NOMO-1 treated with DMSO at 0.1 percent for 48 hours (cell line): ENCODE results near the gene NAA40.

Experiments
- DNase-seq: peaks from one replicate; lab custom pipeline; 2025; ENCODE audit not compliant: unreplicated experiment; lab: John Stamatoyannopoulos, UW

NAA40 gene

DNA sequence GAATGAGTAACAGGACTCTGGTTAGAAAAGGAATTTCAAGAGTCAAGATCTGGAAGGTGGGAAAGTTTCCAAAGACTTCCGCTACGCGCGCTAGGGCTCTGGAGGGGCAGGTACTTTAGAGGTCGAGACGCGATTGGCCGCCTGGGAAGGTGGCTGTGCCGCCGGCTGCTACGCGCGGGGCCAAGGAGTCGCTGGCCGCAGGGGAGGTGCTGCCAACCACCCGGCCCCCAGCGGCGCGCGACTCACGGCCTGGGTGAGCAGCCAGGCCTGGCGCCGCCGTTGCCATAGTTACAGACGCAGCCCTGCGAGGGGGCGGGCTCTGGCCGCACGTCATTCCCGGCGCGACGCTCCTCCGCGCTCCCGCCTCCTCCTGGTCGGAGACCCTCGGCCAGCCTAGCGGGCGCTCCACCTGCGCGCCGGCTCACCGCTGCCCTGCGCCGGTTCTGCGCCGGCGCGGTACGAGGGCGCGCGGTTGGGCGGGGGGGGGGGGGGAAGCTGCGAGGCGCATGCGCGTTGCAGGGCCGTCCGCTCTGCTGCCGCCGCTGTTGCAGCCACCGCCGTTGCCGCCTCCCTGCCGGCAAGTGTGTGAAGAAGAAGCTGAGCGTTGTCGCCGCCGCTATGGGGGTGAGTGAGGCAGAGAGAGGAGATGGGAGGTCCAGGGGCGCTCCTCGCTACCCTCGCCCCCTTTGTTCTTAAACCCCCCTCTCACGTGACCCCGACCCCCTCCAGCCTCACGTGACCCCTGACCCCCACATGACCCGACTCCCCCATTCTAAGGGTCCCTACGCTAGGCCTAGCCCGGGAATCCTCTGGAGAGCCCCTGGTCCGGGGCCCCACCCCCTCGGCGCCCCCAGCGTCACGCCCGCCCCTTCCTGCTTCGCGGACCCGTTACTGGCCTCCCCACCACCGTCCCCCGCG, at the start of gene NAA40:
TSS of gene NAA40 (plus strand) at position 524 of the 918 bp plus-strand sequence. CDS start at position 619, 95 bp downstream.
- peak; percentile 98 for DNase-seq

DNA sequence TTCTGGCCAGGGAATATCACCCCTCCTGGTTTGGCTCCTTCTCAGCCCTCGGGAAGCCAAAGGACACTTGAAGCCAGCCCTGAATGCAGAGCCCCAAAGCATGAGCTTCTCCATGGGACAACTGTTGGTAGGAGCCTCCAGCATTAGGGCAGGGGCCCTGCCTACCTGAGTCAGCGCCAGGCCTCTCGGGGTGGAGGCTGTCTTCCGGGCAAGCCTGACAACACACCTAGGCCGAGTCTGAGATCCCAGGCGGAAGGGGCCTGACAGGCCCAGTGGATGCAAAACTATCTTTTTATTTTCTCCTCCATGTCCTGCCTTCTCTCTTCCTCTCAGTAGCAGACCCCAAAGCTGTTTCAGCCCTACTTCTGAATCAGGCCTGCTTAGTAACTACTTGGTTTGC, 49.5 kb upstream of the NAA40 start:
- no peak for DNase-seq

GRCh38 chr11:63890368-63890767, 48.4 kb upstream of the NAA40 start:
- no peak for DNase-seq

DNA sequence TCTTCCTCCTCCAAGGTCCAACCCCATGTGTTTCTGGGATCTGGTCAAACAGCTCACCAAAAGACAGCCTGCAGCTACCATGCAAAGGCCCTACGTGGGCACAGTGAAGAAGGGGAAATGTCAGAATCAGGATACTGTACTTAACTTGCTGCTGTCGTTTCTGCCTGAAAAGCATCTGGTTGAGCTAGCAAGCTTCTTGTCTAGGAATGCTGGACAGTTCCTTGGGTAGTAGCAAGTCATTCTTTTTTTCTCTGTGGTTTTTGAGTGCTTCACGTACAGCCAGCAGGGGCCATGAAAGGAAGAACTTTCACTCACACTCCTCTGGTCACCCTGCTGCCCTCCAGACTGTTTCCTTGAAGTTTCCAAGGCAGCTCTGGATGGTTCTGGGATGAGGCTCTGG, 46.6 kb upstream of the NAA40 start:
- DNase-seq = no peak

GRCh38 chr11:63893355-63893754, 45.4 kb upstream of the NAA40 start:
- no peak for DNase-seq

DNA sequence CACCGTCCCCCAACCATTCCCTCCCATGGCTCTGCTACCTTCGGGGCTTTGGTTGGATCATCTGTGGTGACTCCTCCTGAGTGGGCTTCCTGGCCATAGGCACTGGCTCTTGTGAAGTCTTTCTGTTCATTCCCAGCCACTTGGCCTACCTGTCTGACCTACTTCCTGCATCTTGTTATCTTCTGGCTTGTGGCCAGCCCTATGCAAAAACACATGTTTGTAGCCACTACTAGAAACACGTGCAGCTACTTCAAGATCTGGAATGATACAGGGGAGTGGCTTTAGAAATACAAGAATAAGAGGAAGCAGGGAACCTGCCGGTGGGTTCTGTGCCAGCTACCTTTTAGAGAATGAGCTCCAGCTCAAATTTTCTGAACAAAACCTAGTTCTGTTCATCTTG, 42.7 kb upstream of the NAA40 start:
- no peak for DNase-seq

- no peak for DNase-seq
These were observed 41.2 kb upstream of the NAA40 start for GRCh38 chr11:63897459-63898146.

- DNase-seq = no peak
These were observed 37.1 kb upstream of the NAA40 start for GRCh38 chr11:63901660-63902059.

- no peak for DNase-seq
These were observed 34.9 kb upstream of the NAA40 start for GRCh38 chr11:63903884-63904283.

DNA sequence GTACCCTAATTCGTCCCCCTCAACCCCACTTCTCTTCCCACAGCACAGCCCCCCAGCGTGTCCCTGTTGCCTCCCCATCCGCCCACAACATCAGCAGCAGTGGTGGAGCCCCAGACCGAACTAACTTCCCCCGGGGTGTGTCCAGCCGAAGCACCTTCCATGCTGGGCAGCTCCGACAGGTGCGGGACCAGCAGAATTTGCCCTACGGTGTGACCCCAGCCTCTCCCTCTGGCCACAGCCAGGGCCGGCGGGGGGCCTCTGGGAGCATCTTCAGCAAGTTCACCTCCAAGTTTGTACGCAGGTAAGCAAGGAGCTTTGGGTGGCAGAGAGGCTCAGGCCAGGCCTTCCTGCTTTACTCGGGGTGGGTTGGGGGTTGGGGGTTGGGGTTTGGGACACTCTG, 34.1 kb upstream of the NAA40 start:
- DNase-seq = no peak

GRCh38 chr11:63905179-63905578, 33.6 kb upstream of the NAA40 start:
- no peak for DNase-seq

- no peak for DNase-seq
These were observed 32.7 kb upstream of the NAA40 start for GRCh38 chr11:63906087-63906486.

GRCh38 chr11:63906585-63906984, 32.2 kb upstream of the NAA40 start:
- DNase-seq = no peak

GRCh38 chr11:63907063-63907462, 31.7 kb upstream of the NAA40 start:
- no peak for DNase-seq

GRCh38 chr11:63907808-63908530, 30.8 kb upstream of the NAA40 start:
- no peak for DNase-seq

DNA sequence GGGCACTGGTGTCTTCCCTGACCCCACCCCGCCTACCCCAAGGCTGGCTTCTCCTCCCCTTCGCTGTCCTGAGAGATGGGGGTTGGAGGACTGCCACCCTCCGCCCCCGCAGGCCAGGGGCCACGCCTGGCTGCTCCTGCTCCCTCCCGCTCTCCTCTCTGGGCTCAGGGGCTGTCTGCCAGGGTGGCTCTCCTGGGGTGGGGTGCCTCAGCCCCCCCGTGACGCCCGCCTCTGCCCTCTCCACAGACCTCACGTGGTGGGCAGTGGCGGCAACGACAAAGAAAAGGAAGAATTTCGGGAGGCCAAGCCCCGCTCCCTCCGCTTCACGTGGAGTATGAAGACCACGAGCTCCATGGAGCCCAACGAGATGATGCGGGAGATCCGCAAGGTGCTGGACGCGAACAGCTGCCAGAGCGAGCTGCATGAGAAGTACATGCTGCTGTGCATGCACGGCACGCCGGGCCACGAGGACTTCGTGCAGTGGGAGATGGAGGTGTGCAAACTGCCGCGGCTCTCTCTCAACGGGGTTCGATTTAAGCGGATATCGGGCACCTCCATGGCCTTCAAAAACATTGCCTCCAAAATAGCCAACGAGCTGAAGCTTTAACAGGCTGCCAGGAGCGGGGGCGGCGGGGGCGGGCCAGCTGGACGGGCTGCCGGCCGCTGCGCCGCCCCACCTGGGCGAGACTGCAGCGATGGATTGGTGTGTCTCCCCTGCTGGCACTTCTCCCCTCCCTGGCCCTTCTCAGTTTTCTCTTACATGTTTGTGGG, 30.0 kb upstream of the NAA40 start:
- DNase-seq = no peak

DNA sequence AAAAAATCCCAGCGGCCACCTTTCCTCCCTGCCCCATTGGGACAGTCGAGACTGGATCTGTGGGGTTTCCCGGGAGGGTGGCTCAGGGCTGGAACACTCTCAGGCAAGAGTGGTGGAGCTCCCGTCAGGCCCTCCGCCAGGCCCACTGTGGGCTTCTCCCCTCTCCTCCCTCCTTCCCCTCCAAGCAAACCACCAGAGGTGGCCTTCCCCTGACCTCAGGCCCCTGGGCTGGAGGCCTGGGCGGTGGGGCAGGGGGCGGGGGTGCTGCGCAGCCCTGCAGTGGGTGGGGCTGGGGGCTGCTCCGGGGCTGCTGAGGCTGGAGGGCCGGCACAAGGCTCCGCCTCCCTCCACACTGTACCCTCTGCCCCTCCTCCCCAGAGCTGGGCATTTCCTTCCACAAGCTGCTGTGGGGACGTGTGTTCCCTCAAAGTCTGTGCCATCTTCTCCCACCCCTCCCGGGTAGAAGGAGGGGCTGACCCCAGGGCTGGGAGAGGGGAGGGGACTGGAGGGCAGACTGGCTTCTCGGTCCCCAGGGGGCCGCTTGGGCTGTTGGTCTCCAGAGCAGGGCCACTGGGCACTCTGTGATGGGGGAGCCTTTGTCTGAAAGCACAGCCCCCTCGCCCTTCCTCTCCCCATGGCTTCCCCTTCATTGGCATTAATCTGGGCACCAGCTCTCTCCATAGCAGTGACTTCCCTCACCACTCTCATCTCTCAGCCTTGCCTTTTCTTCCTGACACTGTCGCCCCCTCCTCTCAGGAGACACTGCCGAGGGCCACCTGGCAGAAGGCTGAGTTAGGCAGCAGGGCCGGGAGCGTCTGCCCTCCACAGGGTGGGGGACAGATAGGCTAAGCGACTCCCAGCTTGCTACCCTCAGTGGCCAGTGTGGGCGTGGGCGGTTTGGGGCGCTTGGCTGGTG, 29.0 kb upstream of the NAA40 start:
- DNase-seq = no peak

- no peak for DNase-seq
These were observed 28.1 kb upstream of the NAA40 start for GRCh38 chr11:63910675-63911074.

- no peak for DNase-seq
These were observed 27.4 kb upstream of the NAA40 start for GRCh38 chr11:63911440-63911839.

DNA sequence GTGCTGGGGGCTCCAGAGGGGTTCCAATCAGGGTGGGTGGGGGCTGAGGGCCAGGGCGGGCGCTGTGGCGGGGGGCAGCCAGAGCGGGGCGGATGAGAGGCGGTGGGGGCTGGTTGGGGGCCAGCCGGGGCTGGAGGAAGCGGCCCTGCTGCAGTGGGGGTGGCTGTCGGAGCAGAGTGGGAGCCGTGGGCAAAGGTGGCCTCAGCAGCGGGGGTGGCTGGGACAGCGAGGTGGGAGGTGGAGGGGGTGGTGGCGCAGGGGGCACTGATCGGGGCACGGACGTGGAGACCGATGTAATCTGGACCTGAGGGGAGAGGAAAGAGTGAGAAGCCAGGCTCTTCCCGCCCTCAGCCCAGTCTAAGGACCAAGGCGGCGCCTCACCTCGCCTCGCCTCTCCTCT, 26.9 kb upstream of the NAA40 start:
- DNase-seq = no peak
